KMS-11 (cell line): ENCODE results near the gene COG6.

Experiments
- H2AFZ ChIP-seq: fragments of 200-600 bp; sonication (generic); 2 replicates; pipeline ENCODE4 v1.6.1; 2016; ENCODE audit warnings: antibody characterized with exemption, mixed run types, low read depth
- H3K27ac ChIP-seq: fragments of 200-600 bp; sonication (generic); 2 replicates; pipeline ENCODE4 v1.6.1; 2016; ENCODE audit warnings: mild to moderate bottlenecking, mixed run types
- H3K27me3 ChIP-seq: fragments of 200-600 bp; sonication (generic); 2 replicates; pipeline ENCODE4 v1.6.1; 2017; ENCODE audit warnings: mild to moderate bottlenecking, low read depth, mixed run types, moderate library complexity; ENCODE audit not compliant: insufficient read depth
- H3K36me3 ChIP-seq: fragments of 200-600 bp; sonication (generic); 2 replicates; pipeline ENCODE4 v1.6.1; 2017; ENCODE audit warnings: mild to moderate bottlenecking, mixed run types; ENCODE audit not compliant: insufficient read depth
- H3K4me1 ChIP-seq: fragments of 200-600 bp; sonication (generic); 2 replicates; pipeline ENCODE4 v1.6.1; 2016; ENCODE audit warnings: mild to moderate bottlenecking, low read depth, mixed run types; ENCODE audit not compliant: poor library complexity, severe bottlenecking
- H3K4me2 ChIP-seq: fragments of 200-600 bp; sonication (generic); 2 replicates; pipeline ENCODE4 v1.7.0; 2016; ENCODE audit warnings: mild to moderate bottlenecking, mixed run types
- H3K4me3 ChIP-seq: fragments of 200-600 bp; sonication (generic); IDR thresholded peaks from 2 replicates; pipeline ENCODE4 v1.6.1; 2017; ENCODE audit warnings: low read depth, low read length, mixed read lengths; ENCODE audit not compliant: insufficient read depth
- H3K79me2 ChIP-seq: fragments of 200-600 bp; sonication (generic); 2 replicates; pipeline ENCODE4 v1.6.1; 2016; ENCODE audit warnings: low read depth, mixed run types; ENCODE audit not compliant: insufficient read depth
- H3K9ac ChIP-seq: fragments of 200-600 bp; sonication (generic); 2 replicates; pipeline ENCODE4 v1.6.1; 2016; ENCODE audit warnings: mild to moderate bottlenecking, mixed run types
- H4K20me1 ChIP-seq: fragments of 200-600 bp; sonication (generic); 2 replicates; pipeline ENCODE4 v1.6.1; 2016; ENCODE audit warnings: mild to moderate bottlenecking, mixed run types; ENCODE audit not compliant: insufficient read depth
- TF ChIP-seq, protein P1 (sequence below): fragments of 200-600 bp; sonication (generic); conservative IDR thresholded peaks from 2 replicates; pipeline ENCODE4 v1.6.1; 2017; ENCODE audit warnings: low read depth, mild to moderate bottlenecking, antibody characterized with exemption, low read length, moderate library complexity, mixed read lengths

Gene COG6

GRCh38 chr13:39632994-39633393, 22.5 kb upstream of the COG6 start:
- no peak overlapping the region for H3K9ac ChIP-seq
- H3K4me3 ChIP-seq = no peak overlapping the region
- H3K27me3 ChIP-seq = no peaks in the 10 kb centered on the region
- no peaks in the 10 kb centered on the region for H3K4me1 ChIP-seq
- no peak overlapping the region for H2AFZ ChIP-seq
- no peaks in the 10 kb centered on the region for H3K36me3 ChIP-seq
- no peaks in the 10 kb centered on the region for H3K79me2 ChIP-seq
- H3K27ac ChIP-seq = no peak overlapping the region
- H4K20me1 ChIP-seq = no peaks in the 10 kb centered on the region
- TF ChIP-seq, protein P1, sequence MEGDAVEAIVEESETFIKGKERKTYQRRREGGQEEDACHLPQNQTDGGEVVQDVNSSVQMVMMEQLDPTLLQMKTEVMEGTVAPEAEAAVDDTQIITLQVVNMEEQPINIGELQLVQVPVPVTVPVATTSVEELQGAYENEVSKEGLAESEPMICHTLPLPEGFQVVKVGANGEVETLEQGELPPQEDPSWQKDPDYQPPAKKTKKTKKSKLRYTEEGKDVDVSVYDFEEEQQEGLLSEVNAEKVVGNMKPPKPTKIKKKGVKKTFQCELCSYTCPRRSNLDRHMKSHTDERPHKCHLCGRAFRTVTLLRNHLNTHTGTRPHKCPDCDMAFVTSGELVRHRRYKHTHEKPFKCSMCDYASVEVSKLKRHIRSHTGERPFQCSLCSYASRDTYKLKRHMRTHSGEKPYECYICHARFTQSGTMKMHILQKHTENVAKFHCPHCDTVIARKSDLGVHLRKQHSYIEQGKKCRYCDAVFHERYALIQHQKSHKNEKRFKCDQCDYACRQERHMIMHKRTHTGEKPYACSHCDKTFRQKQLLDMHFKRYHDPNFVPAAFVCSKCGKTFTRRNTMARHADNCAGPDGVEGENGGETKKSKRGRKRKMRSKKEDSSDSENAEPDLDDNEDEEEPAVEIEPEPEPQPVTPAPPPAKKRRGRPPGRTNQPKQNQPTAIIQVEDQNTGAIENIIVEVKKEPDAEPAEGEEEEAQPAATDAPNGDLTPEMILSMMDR = no peak
- H3K4me2 ChIP-seq = no peak overlapping the region

GRCh38 chr13:39635564-39635963, 19.9 kb upstream of the COG6 start:
- Histone ChIP-seq H3K79me2 (no peaks in the 10 kb centered on the region), H3K4me2 (no peak overlapping the region), H3K27me3 (no peaks in the 10 kb centered on the region), H3K36me3 (no peaks in the 10 kb centered on the region), H3K27ac (no peak overlapping the region), H2AFZ (no peak overlapping the region), H3K4me3 (no peak overlapping the region), H3K9ac (no peak overlapping the region), H3K4me1 (no peaks in the 10 kb centered on the region), H4K20me1 (no peaks in the 10 kb centered on the region)
- TF ChIP-seq, protein P1 = no peak

DNA sequence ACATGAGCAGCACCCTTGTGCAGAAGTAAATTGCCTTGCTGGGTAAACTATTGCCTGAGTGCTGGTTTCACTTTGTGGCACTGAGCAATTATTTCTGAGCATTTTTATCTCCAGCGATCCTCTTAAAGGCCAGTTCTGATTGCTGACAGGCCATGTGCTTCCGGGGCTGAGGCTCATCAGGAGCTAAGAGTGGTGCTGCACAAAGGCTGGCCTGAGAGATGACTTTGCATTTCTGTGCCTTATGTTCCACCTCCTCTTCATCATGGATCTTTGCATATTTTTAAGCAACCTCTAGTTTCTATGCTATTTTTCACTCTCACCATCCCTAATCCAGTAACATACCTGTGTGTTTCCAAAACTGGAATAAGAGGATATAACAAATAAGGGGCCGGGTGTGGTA, 17.6 kb upstream of the COG6 start:
- Histone ChIP-seq H3K27ac (no peak overlapping the region), H4K20me1 (no peaks in the 10 kb centered on the region), H3K4me3 (no peak overlapping the region), H3K9ac (no peak overlapping the region), H3K4me2 (no peak overlapping the region), H3K4me1 (no peaks in the 10 kb centered on the region), H3K36me3 (no peaks in the 10 kb centered on the region), H3K79me2 (no peaks in the 10 kb centered on the region), H3K27me3 (no peaks in the 10 kb centered on the region), H2AFZ (no peak overlapping the region)
- TF ChIP-seq, protein P1 = no peak

- Histone ChIP-seq H3K9ac (no peak overlapping the region), H3K36me3 (no peaks in the 10 kb centered on the region), H3K27ac (no peak overlapping the region), H4K20me1 (no peaks in the 10 kb centered on the region), H3K4me1 (no peaks in the 10 kb centered on the region), H2AFZ (no peak overlapping the region), H3K4me2 (no peak overlapping the region), H3K4me3 (no peak overlapping the region), H3K27me3 (no peaks in the 10 kb centered on the region), H3K79me2 (no peaks in the 10 kb centered on the region)
- TF ChIP-seq, protein P1 = no peak
Observed at GRCh38 chr13:39641645-39642044, 13.8 kb upstream of the COG6 start.
